ENCODE data around the gene CDO1. TPM values are rescaled to one million over a fixed set of nuclear protein-coding genes. Genes with fewer than 3 reads are reported as not detected.

Gene CDO1
- 10 to 100 TPM; 20.3 to 32.2 (median 22.1) TPM for polyA plus RNA-seq (ENCODE audit: insufficient read length in 10 of 10)
- long read RNA-seq, donor 1, partial matches to known transcripts = 0 of 4 reads
- long read RNA-seq, donor 1, other reads (novel, unspliced or antisense) = 0 of 4 reads
- long read RNA-seq, donor 2, transcript CDO1-201 (5 exons, 1,860 nt) = major isoform, 5 of 5 reads
- long read RNA-seq, donor 2, partial matches to known transcripts = 0 of 5 reads
- long read RNA-seq, donor 2, other reads (novel, unspliced or antisense) = 0 of 5 reads
- long read RNA-seq, donor 3 = 0 reads
- long read RNA-seq, donor 4, transcript CDO1-201 (5 exons, 1,860 nt) = major isoform, 10 of 10 reads
- long read RNA-seq, donor 4, partial matches to known transcripts = 0 of 10 reads
- long read RNA-seq, donor 4, other reads (novel, unspliced or antisense) = 0 of 10 reads
- long read RNA-seq, donor 5, transcript CDO1-201 (5 exons, 1,860 nt) = major isoform, 5 of 5 reads
- long read RNA-seq, donor 5, partial matches to known transcripts = 0 of 5 reads
- long read RNA-seq, donor 5, other reads (novel, unspliced or antisense) = 0 of 5 reads
- long read RNA-seq, donor 6, transcript CDO1-201 (5 exons, 1,860 nt) = major isoform, 8 of 8 reads
- long read RNA-seq, donor 6, partial matches to known transcripts = 0 of 8 reads
- long read RNA-seq, donor 6, other reads (novel, unspliced or antisense) = 0 of 8 reads
- long read RNA-seq, donor 7, partial matches to known transcripts = 0 of 4 reads
- long read RNA-seq, donor 7, other reads (novel, unspliced or antisense) = 0 of 4 reads
- long read RNA-seq, donor 8, transcript CDO1-201 (5 exons, 1,860 nt) = major isoform, 14 of 14 reads
- long read RNA-seq, donor 8, partial matches to known transcripts = 0 of 14 reads
- long read RNA-seq, donor 8, other reads (novel, unspliced or antisense) = 0 of 14 reads
- long read RNA-seq, donor 9, partial matches to known transcripts = 0 of 1 reads
- long read RNA-seq, donor 9, other reads (novel, unspliced or antisense) = 0 of 1 reads

- peak; percentile 75 to 97 (median 88) for DNase-seq
These were observed at the start of gene CDO1 for GRCh38 chr5:115816226-115817081. TSS of gene CDO1 (minus strand) at chr5:115816659. CDS start at chr5:115816397, 262 bp downstream.

GRCh38 chr5:115859378-115859777 is 42.9 kb upstream of the CDO1 start:
- DNase-seq = no peak

GRCh38 chr5:115858396-115858795 is 41.9 kb upstream of the CDO1 start:
- no peak for DNase-seq

GRCh38 chr5:115857626-115858349 is 41.3 kb upstream of the CDO1 start:
- peak in 1 of 3 donors; percentile 27 for DNase-seq

- DNase-seq = no peak
These were observed 40.6 kb upstream of the CDO1 start for GRCh38 chr5:115857057-115857479.

GRCh38 chr5:115855959-115856358 is 39.5 kb upstream of the CDO1 start:
- no peak for DNase-seq

GRCh38 chr5:115854139-115854538 is 37.7 kb upstream of the CDO1 start:
- no peak for DNase-seq

- DNase-seq = peak in 2 of 3 donors; percentile 31 to 44
These were observed 34.4 kb upstream of the CDO1 start for GRCh38 chr5:115850744-115851416.

- no peak for DNase-seq
These were observed 32.9 kb upstream of the CDO1 start for GRCh38 chr5:115849258-115849798.

GRCh38 chr5:115847290-115847689 is 30.8 kb upstream of the CDO1 start:
- no peak for DNase-seq

GRCh38 chr5:115844321-115844817 is 27.9 kb upstream of the CDO1 start:
- no peak for DNase-seq

GRCh38 chr5:115843444-115844130 is 27.1 kb upstream of the CDO1 start:
- DNase-seq = no peak

- DNase-seq = peak in 1 of 3 donors; percentile 27
These were observed 26.5 kb upstream of the CDO1 start for GRCh38 chr5:115842952-115843351.

GRCh38 chr5:115842089-115842935 is 25.9 kb upstream of the CDO1 start:
- peak in 1 of 3 donors; percentile 48 for DNase-seq

- peak; percentile 95 to 99 (median 96) for DNase-seq
These were observed 25.1 kb upstream of the CDO1 start, which contains the start of the genes AP3S1 and ATG12 for GRCh38 chr5:115841382-115842088. TSS of gene AP3S1 (plus strand) at chr5:115841935. CDS start at chr5:115842038, 103 bp downstream. TSS of gene ATG12 (minus strand) at chr5:115841565. CDS start at chr5:115841552, 13 bp downstream.

GRCh38 chr5:115840873-115841272 is 24.4 kb upstream of the CDO1 start:
- no peak for DNase-seq
